ENCODE data around the gene OPN5.
A peak's percentile ranks its signal among the peaks of the same experiment; 100 is the strongest.

The OPN5 gene

DNA sequence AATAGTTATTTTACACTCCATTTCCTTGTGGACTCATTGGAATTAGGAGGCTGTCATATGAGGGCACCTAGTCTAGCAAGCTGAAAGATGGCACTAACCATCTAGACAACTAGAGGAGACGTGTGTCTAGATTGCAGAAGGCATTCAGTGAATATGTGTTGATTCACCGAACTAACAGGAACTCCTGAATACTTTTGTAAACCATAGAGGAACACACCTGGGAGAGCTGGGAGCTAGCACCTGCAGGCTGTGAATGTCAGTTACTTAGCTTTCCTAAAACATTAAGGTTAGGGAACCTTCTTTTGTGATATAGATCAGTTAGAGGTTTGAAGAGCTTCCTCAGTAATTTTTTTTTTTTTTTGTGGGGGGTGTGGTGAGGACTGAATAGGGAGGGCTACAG is 7.7 kb downstream of the OPN5 start:
- DNase-seq = no peak

DNA sequence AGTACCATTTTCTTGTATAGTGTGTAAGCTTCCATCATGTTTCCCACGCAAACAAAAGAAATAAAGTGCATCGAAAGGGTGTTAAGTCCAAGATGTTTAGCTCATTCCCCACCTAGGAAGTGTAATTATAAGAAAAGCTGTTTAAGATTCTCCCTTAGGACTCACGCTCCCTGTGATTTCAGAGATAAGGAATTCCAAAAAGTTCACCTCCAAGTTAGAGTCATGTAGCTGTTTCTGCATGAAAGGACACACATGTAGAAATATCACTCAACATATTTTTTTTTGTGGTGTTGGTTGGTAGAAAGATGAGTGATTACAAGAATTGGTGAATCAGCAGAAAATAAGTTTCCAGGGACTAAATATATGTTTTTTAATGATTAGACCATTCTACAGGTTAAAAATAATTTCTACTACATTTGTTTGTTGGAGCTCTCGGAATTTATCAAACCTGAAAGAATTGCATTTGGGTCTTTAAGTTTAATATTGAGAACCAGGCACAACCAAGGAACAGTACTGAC is 10.4 kb downstream of the OPN5 start:
- DNase-seq = peak; percentile 78

DNA sequence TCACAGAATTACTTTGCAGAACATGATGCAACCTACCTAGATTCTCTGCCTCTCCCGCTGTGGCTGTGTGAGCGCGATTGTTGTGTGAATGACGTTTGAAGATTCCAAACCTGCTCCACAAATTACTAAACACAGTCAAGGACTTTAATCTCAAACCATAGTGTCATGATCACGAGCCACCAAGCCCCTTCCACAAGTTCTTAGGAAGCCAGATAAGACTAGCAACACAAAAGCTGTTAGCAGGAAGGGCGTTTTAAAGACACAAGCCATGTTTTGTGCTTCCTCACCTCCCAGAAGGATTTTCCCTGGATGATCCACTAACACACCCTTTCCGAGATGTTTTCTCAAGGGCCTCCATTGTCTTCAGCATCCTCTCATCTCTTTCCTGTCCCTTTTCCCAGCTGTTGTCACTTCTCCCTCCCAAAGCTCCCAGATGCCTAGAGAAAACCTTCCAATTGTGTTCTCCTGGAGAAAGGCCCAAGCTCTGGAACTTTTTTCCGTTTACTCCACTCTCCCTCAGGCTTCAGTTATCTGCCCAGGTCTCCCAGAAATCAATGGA is 12.8 kb downstream of the OPN5 start:
- no peak for DNase-seq

DNA sequence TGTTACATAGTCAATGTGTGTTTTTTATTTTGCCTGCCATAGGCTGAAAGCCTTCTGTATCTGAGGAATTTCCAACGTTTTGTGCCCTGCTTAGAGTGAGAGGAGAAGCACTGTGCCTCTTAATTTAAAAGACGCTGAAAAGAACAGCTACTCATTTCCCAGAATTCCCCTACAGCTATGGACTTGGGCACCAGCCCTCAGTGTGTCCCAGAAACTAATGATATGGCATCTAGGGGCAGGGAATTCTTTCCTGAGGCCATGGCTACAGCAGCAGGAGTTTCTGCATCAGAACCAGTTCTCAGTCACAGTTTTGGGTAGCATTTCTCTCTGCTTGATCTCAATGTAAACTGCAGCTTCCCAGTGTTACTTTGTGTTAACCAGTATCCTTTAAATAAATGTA is 20.2 kb downstream of the OPN5 start:
- no peak for DNase-seq

DNA sequence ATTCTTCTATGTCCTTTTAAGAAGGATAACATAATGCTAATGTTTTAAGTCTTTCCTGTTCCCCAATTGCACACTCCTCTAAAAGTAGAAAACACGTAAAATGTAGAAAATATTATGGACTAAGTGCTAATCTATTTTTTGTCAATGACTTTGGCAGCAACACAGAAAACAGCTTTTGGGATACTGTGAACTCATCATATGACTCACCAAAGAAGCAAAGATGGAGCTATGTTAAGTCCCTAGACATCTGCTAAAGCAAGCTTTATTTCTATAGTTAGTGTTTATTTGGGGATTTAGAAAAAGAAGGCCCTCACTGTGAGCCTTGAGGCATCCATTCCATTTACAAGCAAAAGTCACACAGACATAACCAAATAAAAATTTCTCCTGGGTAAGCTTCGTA is 23.0 kb downstream of the OPN5 start:
- no peak for DNase-seq

DNA sequence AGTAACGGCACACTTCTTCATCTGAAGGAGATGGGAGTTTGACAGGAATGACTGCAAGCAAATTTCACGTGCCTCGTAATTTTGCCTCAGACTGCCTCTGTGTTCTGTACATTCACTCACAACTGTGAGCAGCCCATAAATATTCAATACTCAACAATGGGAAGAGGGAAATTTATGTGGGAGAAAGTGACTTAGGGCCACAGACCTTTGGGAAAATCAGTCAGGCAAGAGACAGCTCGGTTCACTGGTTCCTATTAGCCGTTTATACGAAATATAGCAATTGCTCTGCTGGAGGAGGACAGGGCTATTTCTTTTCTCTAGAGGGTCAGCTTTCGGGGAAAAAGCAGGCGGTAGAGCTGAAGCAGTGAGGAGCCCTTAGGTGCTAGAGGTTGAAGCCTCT is 28.0 kb downstream of the OPN5 start:
- peak; percentile 2 for DNase-seq

DNA sequence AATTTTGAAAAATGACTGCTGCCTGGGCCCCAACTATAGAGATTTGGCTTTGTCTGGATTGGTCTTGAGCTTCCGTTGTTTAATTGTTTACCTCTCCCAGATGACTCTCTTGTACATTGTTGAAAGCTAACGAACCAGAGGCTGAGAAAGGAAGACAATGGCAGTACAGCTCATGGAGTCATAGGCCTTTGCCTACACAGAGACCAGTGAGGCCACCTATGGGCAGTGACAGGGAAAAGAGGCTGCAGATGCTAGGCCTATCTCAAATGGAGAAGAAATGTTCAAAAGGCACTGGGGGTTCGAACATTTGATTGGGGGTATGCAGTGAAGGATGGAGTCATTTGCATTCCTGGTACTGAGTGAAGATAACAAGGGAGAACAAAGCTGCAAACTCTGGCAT is 29.1 kb downstream of the OPN5 start:
- no peak for DNase-seq

DNA sequence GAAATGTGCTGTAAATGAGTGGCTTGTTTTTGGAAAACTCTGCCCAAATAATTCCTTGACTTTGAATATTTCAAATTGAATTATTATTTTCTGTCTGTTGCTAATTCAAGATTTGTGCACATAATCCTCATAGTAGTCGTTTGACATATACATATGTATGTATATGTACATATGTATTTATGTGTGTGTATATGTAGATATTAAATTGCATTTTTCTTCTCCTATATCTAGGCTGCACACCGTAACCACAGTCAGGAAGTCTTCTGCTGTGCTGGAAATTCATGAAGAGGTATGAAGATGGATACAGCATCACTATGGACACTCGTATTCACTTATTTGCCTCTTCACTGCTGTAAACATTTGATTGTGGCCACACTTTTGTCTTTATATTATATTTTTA is 29.6 kb downstream of the OPN5 start:
- DNase-seq = no peak

DNA sequence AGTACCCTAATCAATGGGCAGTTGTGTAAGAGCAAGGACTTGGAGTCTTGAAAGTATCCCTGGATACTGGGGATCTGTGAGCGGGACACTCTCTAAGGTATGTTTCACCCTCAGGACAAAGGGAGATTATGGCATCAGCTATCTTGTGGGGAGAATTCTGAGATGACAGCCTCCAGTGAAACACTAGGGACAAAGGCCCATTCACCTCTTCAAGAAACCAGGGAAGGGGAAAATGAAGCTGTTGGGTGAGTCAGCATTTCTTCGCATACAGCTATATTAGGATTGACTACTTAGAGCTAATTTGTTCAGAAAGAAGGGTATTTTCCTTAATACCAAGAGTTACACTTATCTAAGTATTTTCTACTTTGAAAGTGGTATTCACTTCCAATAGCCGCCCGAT is 35.9 kb downstream of the OPN5 start:
- no peak for DNase-seq

DNA sequence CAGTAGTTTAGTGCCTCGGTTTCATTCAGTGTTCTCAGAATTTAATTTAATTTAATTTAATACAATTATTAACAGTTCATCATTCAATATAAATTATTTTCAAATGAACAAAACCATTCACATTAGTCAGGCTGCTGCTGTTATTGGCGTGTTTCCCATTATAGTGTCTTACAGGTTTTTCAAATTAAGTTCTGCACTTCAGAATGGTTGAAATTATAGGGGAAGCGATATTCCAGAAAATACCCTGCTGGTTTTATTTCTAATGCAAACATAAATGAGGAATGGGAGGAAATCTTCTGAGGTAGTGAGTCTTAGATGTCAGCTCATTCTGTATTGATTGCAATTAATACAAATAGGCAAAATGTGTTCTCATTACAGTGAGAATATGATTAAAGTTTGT is 37.6 kb downstream of the OPN5 start:
- no peak for DNase-seq

DNA sequence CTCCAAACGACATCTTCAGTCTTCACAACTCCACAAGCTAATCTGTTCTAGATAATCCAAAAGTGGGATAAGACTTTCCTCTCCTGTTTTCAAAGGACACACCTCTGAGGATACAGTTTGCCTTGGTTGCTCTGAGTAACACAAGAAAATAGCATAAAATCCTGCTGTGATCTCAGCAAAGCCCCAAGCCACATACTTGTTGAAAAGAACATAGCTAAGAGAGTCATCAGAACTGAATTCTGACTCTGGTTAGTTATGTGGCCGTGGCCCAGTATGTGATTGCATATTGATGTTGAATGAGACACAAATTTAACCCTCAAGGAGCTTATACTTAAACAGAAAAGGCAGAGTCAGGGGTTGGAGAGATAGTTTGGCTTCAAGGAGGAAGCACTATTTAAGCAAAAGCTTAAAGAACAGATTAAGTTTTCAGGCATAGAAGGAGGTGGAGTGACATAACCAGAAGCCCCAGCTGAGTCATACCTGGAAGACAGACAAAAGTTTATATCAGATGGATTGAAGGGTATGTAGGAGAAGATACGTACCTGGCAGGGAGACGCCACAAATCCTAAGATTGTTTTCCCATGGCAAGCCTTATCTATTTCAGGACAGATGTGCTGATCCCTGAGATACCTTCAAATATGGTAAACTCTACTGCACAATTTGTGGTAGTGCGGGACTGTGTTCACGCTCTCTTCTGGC is 41.2 kb downstream of the OPN5 start:
- DNase-seq = no peak

DNA sequence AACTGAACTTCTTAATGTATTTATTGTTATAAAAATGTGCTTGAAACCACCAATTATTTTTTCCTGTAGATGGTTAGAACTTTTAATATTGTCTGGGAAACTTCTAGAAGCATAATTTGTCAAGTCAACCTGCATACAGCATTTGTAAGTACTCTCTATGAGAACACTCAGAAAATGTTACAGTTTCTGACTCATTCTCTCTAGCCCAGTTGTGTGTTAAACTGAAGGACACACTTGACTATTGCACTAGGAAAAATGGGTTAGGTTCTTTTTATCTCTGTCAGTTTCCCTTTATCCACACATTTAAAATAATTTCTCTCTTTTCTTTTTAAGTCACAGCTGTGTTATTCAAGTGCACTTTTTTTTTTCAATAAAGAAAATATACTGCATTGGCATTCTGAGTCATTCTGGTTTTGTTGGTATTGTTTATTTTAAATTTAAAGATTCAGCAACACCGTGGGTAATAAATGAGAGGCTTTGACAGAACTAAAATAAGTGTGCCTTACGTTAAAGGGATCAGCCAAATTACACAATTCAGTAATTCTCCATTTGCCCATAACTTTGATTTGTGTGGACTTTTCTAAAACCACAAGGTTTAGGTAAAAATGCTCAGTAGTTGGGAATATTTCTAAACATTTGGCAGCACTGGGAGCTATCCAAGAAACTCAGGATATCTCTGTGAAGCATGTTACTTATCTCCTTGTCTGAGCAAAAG is 50.7 kb downstream of the OPN5 start:
- DNase-seq = no peak

DNA sequence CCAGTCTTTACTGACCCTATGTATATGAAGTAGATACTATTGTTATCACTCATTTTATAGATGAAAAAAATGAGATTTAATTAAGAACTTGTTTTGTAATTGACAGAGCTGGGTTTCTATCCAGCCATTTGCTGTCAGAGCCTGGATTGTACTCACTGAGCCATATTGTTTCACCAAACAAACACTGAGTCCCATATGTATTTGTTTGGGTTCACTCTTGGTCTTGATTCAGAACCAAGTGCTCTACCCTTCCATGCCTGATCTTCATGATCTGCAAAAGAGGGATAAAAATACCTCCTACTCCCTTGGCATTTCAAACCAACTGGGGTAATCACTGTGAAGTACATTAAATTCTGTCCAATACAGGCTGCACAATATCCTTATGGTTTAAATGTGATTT is 52.4 kb downstream of the OPN5 start:
- DNase-seq = no peak

DNA sequence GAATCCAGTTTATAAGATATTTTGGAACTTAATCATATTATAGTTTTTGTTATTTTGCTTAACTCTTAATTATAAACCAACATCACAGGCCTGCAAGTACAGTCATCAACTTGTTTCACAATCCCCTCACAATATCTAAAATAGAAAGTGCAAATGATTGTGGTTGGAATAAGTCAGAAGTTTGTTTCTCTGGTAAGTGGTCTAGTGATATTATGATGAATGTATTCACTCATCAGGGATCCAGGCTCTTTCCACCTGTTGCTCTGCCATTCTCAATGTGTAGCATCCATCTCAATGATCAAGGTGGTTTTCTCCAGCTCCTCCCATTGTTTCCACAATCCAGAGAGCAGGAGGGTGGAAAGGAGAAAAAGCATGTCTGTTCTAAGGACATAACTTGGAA is 54.2 kb downstream of the OPN5 start:
- no peak for DNase-seq

DNA sequence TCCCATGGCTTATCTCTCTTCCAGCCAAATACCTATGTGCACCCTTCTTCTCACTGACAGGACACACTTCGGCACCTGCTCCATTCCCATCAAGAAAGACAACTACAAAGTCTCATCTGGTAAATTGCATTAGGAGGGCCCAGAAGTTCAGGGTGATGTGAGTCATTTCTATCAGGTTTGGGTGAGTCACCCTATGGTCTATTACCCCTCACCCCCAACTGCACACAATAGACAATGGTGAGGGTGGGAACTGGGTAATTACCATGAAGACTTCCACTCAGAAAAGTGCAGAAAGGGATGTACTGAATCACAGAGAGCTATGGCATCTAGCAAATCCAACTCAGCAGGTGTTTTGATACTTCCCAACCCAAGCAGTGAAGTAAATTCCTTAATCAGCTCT is 54.8 kb downstream of the OPN5 start:
- DNase-seq = peak; percentile 6

DNA sequence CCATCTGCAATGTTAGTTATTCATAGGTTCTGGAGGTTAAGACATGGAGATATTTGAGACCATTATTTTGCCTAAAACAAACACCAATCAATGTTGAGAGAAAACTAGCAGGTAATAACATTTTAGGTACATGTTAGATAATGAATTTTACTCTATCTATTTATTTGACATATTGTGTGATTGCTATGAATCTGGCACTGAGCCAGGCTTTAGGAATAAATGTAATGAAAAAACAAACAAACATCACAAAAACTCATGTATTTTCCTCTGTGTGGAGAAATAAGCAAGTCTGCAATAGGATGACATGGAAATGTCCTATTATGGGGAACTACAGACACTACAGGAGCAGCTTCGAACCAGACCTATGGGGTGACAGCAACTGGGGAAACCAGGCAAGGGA is 57.8 kb downstream of the OPN5 start:
- DNase-seq = no peak

DNA sequence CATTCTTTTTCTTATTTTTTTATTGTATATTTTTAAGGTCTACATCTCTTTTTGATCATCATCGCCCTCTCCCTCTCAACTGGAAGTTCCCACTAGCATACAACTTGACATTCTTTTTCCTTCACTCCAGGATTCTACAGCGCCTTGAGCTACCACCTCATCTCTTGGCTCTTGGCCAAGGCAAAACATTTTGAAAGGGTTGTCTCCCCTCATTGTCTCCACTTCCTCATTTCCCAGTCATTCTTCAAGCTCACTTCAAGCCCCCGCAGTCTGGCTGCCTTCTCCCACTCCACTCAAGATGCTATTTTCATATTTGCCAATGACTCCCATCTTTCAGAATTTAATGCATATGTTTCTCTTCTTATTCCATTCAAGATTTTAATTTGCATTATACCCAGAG is 63.0 kb downstream of the OPN5 start:
- no peak for DNase-seq

DNA sequence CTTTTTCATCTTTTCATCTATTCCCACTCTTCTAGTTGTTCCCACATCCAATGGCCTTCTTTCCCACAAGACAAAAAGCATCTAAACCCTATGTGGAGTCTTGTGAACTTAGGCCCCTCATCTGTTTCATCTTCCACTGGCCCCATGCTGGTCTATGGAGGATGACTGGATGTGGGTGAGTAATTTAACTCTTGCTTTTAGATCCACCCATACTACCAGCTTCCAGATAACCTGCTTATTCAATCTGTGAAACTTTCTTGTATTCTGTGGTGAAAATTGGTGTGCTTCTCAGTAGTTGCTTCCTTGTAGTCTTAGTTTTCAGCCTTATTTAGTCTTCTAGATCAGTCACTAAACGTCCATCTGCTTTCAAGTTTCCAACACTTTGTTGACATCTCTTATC is 64.9 kb downstream of the OPN5 start:
- no peak for DNase-seq

DNA sequence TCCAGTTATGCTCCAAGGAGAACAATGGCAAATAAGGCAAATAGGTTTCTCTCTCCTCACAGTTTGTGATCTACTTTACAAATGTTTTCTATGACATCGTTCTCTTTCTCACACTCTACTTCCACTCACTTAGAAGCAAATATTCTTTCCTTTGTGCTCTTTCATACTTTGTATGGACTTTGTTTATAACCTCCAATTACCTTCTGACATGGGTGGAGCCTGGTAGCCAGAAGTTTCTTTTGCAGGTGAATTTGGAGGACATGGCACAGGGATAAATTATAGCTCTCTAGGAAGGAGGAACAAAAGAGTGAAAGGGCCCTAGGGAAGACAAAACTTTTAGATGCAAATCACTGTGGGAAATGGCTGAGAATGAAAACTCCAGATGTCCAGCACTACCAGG is 69.3 kb downstream of the OPN5 start:
- DNase-seq = no peak

DNA sequence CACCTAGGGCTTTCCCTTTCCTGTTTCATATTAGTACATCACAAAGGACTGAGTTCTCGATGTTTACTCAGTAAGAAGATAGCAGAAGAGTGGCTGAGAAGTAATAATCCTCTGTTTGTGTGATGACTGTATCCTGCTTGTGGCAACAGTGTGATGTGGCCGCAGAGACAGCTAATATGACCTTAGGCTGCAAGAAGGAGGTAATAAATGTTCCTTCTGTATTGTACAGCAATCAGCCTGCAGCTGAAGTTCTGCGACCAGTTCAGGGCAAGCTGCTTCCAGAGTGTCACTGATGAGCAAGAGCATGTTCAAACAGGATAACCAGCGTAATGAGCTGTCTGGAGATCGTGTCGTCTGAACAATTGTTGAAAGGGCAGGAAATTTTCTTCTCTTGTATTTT is 70.9 kb downstream of the OPN5 start:
- DNase-seq = no peak

DNA sequence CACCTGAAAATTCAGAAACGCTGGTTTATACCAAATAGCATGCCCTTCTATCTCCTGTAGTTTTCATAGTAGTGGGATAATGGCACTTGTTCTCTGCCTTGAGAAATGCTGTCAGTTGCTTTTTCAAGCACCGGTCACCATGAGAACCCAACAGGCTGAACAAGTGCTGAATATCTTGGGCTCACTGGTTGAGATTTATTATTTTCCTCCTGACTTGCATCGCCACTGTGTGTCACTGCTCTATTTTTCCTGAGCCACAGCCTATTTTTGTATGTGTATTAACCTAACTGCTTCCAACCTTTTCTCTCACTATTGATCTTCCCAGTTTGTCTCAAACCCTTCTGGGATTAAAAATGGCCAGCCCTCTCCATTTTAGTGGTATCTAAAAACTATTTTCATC is 71.9 kb downstream of the OPN5 start:
- DNase-seq = no peak

DNA sequence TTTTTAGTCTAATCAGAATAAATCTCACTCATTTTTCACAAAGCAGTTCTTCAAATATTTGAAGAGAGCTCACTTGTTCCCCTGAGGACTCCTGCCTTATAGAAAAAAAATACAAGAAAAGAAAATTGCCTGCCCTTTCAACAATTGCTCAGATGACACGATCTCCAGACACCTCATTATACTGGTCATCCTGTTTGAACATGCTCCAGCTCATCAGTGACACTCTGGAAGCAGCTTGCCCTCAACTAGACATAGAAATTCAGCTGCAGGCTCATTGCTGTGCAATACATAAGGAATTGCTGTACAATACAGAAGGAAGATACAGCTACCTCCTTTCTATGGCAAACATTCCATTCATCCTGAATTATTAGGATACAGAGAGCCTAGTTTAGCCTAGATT is 73.1 kb downstream of the OPN5 start:
- DNase-seq = no peak

DNA sequence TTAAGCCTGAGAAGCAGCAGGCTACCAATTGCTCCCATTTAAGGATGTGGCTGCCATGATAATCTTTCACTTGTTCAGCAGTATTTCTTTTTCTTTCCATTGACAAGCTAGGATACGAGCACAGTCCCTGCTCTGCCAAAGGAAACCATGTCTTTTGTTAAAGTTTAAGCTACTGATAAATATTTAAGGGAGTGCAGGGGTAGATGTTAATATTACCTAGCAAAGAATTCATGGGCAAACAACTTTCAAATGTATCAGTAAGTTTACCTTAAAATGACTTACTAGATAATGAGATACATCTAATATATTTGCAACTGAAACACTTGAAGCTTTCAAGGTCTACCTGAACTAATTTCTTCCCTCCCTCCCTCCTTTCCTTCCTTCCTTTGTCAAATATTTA is 77.3 kb downstream of the OPN5 start:
- no peak for DNase-seq

DNA sequence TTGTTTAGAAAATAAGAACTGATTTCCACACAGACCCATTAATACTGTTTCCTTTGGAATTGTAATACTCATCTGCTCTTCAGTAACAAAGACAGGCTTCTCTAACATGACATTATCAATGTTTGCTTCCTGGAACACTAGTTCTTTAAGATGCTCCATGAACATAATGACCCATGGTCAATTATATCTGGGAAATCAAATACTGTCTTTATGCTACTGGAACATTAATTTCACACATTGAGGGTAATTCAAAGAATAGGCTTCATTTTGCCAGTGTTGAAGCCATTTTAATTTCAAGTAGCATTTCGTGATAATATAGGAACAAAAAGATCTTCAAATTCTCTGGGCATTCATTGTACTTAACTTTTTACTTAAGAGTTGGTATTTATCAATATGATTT is 80.9 kb downstream of the OPN5 start:
- DNase-seq = no peak

DNA sequence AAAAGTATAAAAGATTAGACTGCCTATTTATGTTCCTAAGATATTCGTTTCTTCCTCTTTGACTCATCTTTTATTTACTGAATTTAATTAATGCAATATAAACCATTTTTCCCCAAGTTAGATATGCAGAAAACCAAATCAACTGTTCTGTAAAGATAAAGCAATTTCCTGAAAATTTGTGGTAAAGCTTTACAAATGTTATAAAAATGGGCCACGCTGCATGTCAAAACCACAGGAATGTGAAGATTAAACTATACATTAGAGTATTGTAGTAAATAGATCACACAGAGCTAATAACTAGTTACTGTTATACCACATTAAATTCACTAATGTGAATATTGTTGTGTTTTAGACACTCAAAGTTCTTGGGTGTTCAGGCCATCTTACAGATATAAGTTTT is 83.4 kb downstream of the OPN5 start:
- DNase-seq = no peak
